Measurements from ENCODE around the gene ZNF423. TPM values are rescaled to one million over a fixed set of nuclear protein-coding genes. Genes with fewer than 3 reads are reported as not detected.

Gene ZNF423
- total RNA-seq, 6 experiments from 2014 or later: not detected

DNA sequence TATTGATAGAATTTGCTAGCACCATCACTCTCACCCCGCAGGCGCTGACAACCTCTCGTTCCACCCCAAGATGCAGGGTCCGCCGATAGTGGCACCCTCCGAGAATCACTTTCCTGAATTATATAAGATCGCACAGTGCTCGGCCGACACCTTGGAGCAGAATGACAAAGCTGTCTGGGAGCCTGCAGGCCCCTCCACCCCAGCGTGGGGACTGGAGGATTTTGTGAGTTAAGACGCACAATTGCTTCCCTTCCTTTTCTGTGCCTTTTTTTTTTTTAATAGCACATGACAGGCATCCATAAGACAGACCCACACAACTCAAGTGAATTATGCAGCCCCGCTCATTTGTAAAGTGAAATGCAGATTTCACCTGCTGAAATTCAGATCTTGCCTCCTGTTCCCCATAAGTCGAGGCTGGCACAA, 327.0 kb downstream of the ZNF423 start:
- TF ChIP-seq, protein P1, sequence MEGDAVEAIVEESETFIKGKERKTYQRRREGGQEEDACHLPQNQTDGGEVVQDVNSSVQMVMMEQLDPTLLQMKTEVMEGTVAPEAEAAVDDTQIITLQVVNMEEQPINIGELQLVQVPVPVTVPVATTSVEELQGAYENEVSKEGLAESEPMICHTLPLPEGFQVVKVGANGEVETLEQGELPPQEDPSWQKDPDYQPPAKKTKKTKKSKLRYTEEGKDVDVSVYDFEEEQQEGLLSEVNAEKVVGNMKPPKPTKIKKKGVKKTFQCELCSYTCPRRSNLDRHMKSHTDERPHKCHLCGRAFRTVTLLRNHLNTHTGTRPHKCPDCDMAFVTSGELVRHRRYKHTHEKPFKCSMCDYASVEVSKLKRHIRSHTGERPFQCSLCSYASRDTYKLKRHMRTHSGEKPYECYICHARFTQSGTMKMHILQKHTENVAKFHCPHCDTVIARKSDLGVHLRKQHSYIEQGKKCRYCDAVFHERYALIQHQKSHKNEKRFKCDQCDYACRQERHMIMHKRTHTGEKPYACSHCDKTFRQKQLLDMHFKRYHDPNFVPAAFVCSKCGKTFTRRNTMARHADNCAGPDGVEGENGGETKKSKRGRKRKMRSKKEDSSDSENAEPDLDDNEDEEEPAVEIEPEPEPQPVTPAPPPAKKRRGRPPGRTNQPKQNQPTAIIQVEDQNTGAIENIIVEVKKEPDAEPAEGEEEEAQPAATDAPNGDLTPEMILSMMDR (IDR thresholded peaks at IDR 0.05): no peak
- Mint-ChIP-seq H3K27me3 (ENCODE audit: insufficient read depth) (peaks cover 4% of the 10 kb centered on the region), H3K27ac (no peak overlapping the region), H3K4me1 (ENCODE audit: low read depth) (no peaks in the 10 kb centered on the region), H3K4me3 (no peak overlapping the region), H3K9me3 (peaks cover 24% of the 10 kb centered on the region), H3K36me3 (ENCODE audit: low read depth) (no peaks in the 10 kb centered on the region)
- no peak for DNase-seq

DNA sequence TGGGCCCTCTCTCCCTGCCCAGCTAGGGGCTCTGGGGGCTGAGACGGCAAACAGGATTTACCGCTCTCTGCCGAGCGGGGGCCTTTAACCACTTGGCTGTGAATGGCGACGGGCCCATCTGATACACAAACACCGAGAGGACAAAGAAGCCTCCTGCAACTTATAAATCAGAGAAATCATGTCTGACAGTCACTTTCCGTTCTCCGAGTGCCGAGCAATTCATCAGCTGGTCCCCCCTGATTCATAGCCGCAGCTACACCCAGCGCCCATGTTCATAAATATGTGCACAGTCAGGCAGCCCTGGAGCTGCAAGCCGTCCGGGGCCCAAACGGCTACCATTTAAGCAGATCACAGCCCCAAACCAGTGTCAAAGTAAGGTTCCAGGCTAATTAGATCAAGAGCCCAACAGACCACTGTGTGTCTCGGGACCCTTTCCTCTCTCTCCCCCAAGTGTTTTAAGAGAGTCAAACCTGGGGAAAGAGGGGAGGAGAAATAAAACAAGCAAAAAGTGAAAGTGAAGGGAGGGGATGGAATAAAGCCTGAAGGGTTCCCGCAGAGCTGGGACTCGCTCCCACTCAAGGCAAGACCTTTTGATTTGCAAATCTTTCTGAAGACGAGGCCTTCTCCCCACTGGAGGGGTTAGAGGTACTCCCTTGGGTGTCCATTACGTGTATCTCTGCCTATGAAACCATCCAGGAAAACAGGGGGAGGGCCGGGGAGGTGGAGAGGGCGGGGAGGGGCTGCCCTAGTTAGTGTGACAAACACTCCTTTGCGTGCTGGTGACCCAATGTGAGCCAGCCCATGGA, 327.6 kb downstream of the ZNF423 start:
- Mint-ChIP-seq H3K9me3 (peaks cover 19% of the 10 kb centered on the region), H3K4me3 (peak overlapping the region; percentile 49; the same call in 1 of the 2 replicates), H3K27ac (no peak overlapping the region), H3K4me1 (ENCODE audit: low read depth) (no peaks in the 10 kb centered on the region), H3K27me3 (ENCODE audit: insufficient read depth) (peaks cover 4% of the 10 kb centered on the region), H3K36me3 (ENCODE audit: low read depth) (no peaks in the 10 kb centered on the region)
- TF ChIP-seq, protein P1 (IDR thresholded peaks at IDR 0.05): no peak
- DNase-seq: no peak

DNA sequence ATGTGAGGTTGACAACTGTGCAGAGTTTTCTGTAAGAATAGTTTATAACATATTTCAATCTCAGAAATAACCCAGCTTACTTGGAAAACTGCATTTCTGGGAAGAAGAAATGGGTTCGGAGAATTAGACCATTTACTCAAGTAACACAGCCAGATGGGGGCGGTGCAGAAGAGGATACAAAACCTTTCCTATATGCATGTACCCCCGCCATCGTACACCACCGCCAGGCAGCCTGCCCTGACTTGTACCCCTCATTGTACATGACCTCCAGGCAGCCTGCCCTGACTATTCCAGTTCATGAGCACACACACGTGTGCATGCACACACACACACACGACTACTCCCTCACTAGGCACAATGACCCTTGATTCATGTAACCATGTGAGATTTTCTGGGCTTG, 328.3 kb downstream of the ZNF423 start:
- Mint-ChIP-seq H3K27ac (no peak overlapping the region), H3K9me3 (peaks cover 16% of the 10 kb centered on the region), H3K4me3 (peak overlapping the region; percentile 49; the same call in 1 of the 2 replicates), H3K27me3 (ENCODE audit: insufficient read depth) (peaks cover 4% of the 10 kb centered on the region), H3K36me3 (ENCODE audit: low read depth) (no peaks in the 10 kb centered on the region), H3K4me1 (ENCODE audit: low read depth) (no peaks in the 10 kb centered on the region)
- no peak for DNase-seq
- TF ChIP-seq, protein P1 (IDR thresholded peaks at IDR 0.05): no peak

DNA sequence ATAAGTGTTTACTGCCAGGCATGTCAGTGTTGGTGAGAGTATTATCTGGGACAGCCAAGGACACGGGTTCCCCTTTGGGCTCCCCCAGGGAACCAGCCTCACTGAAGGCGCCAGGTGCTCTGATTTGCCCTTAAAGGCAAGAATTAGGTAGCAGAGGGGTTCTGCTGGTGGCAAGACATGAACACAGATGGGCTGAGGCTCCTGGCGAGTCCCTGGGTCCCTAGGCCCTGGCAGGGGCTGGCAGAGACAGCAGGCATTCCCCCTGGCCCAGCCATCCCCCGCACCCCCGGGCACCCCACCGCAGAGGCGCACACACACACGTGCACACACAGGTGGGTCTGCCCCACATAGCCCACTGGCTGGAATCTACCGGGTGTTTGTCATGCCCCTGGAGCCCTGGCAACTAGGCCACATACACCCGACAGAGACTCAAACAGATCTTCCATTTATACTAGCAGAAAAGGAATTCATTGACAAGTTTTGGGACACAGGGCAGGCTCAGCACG, 329.0 kb downstream of the ZNF423 start:
- Mint-ChIP-seq H3K9me3 (peaks cover 23% of the 10 kb centered on the region), H3K27me3 (ENCODE audit: insufficient read depth) (peaks cover 4% of the 10 kb centered on the region), H3K27ac (no peak overlapping the region), H3K4me3 (no peak overlapping the region), H3K36me3 (ENCODE audit: low read depth) (no peaks in the 10 kb centered on the region), H3K4me1 (ENCODE audit: low read depth) (no peaks in the 10 kb centered on the region)
- no peak for DNase-seq
- TF ChIP-seq, protein P1 (IDR thresholded peaks at IDR 0.05): no peak

DNA sequence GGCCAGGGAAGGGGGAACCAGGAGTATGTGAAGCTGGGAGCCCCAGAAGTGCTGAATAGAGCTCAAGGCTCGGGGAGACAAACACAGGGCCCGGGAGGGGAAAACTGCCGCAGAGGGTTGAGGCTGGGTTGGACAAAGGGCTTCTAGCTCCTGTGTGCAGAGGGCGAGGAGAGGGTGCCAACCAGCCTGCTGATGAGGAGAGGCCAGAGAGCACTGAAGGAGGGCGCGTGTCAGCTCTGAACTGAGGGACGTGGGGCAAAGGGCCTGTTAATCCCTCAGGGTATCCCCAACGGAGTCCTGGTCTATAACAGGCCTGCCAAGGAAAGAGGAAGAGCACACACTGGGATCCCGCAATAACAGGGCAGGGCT, 331.0 kb downstream of the ZNF423 start:
- no peak for DNase-seq
- Mint-ChIP-seq H3K4me3 (no peak overlapping the region), H3K27me3 (ENCODE audit: insufficient read depth) (peaks cover 4% of the 10 kb centered on the region), H3K36me3 (ENCODE audit: low read depth) (no peaks in the 10 kb centered on the region), H3K4me1 (ENCODE audit: low read depth) (no peaks in the 10 kb centered on the region), H3K9me3 (peaks cover 21% of the 10 kb centered on the region), H3K27ac (no peak overlapping the region)
- TF ChIP-seq, protein P1 (IDR thresholded peaks at IDR 0.05): no peak
